Effector CD4-positive, alpha-beta T cell (primary cell): ENCODE results near the gene MYO9B.

Source experiments
- DNase-seq: peaks from one replicate; pipeline ENCODE4 v3.0.0-alpha.2; 2020

The MYO9B gene

GRCh38 chr19:17215127-17215971 lies 139.8 kb downstream of the MYO9B start, which contains the start of gene USE1:
TSS of gene USE1 (plus strand) at chr19:17215357. CDS start at chr19:17215406, 49 bp downstream.
- peak; percentile 84 for DNase-seq

GRCh38 chr19:17216058-17216670 lies 140.6 kb downstream of the MYO9B start:
- no peak for DNase-seq

GRCh38 chr19:17219286-17219685 lies 143.7 kb downstream of the MYO9B start:
- DNase-seq, result no peak

- no peak for DNase-seq
Observed at GRCh38 chr19:17220207-17220758, 144.7 kb downstream of the MYO9B start.

GRCh38 chr19:17225053-17225452 lies 149.5 kb downstream of the MYO9B start:
- no peak for DNase-seq

GRCh38 chr19:17226002-17226933 lies 150.7 kb downstream of the MYO9B start, which contains the start of gene OCEL1:
TSS of gene OCEL1 (plus strand) at chr19:17226226. CDS start at chr19:17226248, 22 bp downstream.
- DNase-seq, result peak; percentile 96

GRCh38 chr19:17227798-17228367 lies 152.3 kb downstream of the MYO9B start:
- no peak for DNase-seq

GRCh38 chr19:17229890-17230289 lies 154.3 kb downstream of the MYO9B start:
- DNase-seq, result no peak

- no peak for DNase-seq
Observed at GRCh38 chr19:17232258-17232657, 156.7 kb downstream of the MYO9B start.

GRCh38 chr19:17234911-17235299 lies 159.3 kb downstream of the MYO9B start:
- DNase-seq, result peak; percentile 35

- peak; percentile 64 for DNase-seq
Observed at GRCh38 chr19:17235300-17235970, 159.9 kb downstream of the MYO9B start.

- DNase-seq, result no peak
Observed at GRCh38 chr19:17235971-17236777, 160.6 kb downstream of the MYO9B start.

GRCh38 chr19:17236811-17237543 lies 161.4 kb downstream of the MYO9B start:
- DNase-seq, result no peak

- DNase-seq, result no peak
Observed at GRCh38 chr19:17237747-17238706, 162.4 kb downstream of the MYO9B start.

GRCh38 chr19:17240062-17240752 lies 164.6 kb downstream of the MYO9B start:
- DNase-seq, result no peak

- DNase-seq, result no peak
Observed at GRCh38 chr19:17240826-17241399, 165.3 kb downstream of the MYO9B start.

GRCh38 chr19:17242431-17243208 lies 167.0 kb downstream of the MYO9B start:
- no peak for DNase-seq
